Sigmoid colon (tissue), 7 donors: ENCODE data around the gene TRIO. TPM values are rescaled to one million over a fixed set of nuclear protein-coding genes. Genes with fewer than 3 reads are reported as not detected.

ENCODE experiments used
- DNase-seq: peaks from one replicate; pipeline ENCODE4 v3.0.0-alpha.2; 2019
- H3K27ac ChIP-seq, 4 donors: fragments of 200-600 bp; sonication (generic); one replicate each; pipeline ENCODE4 v1.5.1; 2016 to 2019; ENCODE audit warnings: mild to moderate bottlenecking in 1 of 4
- H3K27me3 ChIP-seq, 3 donors: fragments of 200-600 bp; sonication (generic); one replicate each; pipeline ENCODE4 v1.5.1; 2019; ENCODE audit warnings: mild to moderate bottlenecking in 1 of 3
- H3K36me3 ChIP-seq, 4 donors: fragments of 200-600 bp; sonication (generic); one replicate each; pipeline ENCODE4 v1.5.1; 2016 to 2019
- H3K4me1 ChIP-seq, 4 donors: fragments of 200-600 bp; sonication (generic); one replicate each; pipeline ENCODE4 v1.5.1; 2017 to 2019
- H3K4me3 ChIP-seq, 4 donors: fragments of 200-600 bp; sonication (generic); one replicate each; pipeline ENCODE4 v1.5.1; 2017 to 2019; ENCODE audit warnings: mild to moderate bottlenecking in 2 of 4, moderate library complexity in 1 of 4
- H3K9me3 ChIP-seq, 4 donors: fragments of 200-600 bp in 3 of 4; sonication (generic) in 3 of 4; one replicate each; pipeline versions ENCODE4 v1.5.1 to v1.6.1; 2013 to 2019
- EP300 ChIP-seq, 4 donors: sonication (generic); formaldehyde crosslinking; IDR thresholded peaks; one replicate each; pipeline ENCODE4 v1.6.1; 2017; ENCODE audit warnings: antibody characterized with exemption in 4 of 4
- POLR2A ChIP-seq, 2 donors: fragments of 450-650 bp; IDR thresholded peaks; one replicate each; pipeline ENCODE4 v1.6.1; 2016; ENCODE audit warnings: antibody characterized with exemption in 2 of 2, mild to moderate bottlenecking in 2 of 2, moderate library complexity in 2 of 2
- POLR2AphosphoS5 ChIP-seq, 4 donors: sonication (generic); formaldehyde crosslinking; IDR thresholded peaks; one replicate each; pipeline ENCODE4 v1.6.1; 2017; ENCODE audit warnings: antibody characterized with exemption in 4 of 4
- WGBS, 2 donors: extraction: QIAGEN DNeasy Blood & Tissue Kit; methylation state at CpG; one replicate each; pipeline ENCODE4 v1.1.7; 2013; 5-methylcytosine and 5-hydroxymethylcytosine counted together
- intact Hi-C: fragments of 100-400 bp; cut with DNase I; formaldehyde crosslinking; loops from one replicate; pipeline ENCODE4 v1.15.1; 2023
- polyA plus RNA-seq, 3 donors: library from polyadenylated mRNA; stranded (reverse); fragments of 200-250 nt; gene quantifications; one replicate each; pipeline ENCODE4 v1.2.3, GENCODE V29; 2013
- total RNA-seq, 4 donors: library from RNA; depleted of rRNA; stranded (reverse); fragments of >200 nt; gene quantifications; one replicate each; pipeline ENCODE4 v1.1.0, GENCODE V29; 2016
- TF ChIP-seq, protein P1 (sequence below), 4 experiments: fragments of 450-650 bp in 3 of 4; fragments of 200-600 bp in 1 of 4; IDR thresholded peaks; one replicate each; pipeline ENCODE4 v1.5.1; 2016 to 2019; ENCODE audit warnings: antibody characterized with exemption in 4 of 4, mild to moderate bottlenecking in 3 of 4, moderate library complexity in 2 of 4
- donor health status: healthy with polysubstance abuse.
- donor health status: Bipolar disorder and iron deficiency.
- donor health status: healthy.

Gene TRIO
- total and polyA plus RNA-seq, 7 donors, result 34.8 to 300 (median 119) TPM

DNA sequence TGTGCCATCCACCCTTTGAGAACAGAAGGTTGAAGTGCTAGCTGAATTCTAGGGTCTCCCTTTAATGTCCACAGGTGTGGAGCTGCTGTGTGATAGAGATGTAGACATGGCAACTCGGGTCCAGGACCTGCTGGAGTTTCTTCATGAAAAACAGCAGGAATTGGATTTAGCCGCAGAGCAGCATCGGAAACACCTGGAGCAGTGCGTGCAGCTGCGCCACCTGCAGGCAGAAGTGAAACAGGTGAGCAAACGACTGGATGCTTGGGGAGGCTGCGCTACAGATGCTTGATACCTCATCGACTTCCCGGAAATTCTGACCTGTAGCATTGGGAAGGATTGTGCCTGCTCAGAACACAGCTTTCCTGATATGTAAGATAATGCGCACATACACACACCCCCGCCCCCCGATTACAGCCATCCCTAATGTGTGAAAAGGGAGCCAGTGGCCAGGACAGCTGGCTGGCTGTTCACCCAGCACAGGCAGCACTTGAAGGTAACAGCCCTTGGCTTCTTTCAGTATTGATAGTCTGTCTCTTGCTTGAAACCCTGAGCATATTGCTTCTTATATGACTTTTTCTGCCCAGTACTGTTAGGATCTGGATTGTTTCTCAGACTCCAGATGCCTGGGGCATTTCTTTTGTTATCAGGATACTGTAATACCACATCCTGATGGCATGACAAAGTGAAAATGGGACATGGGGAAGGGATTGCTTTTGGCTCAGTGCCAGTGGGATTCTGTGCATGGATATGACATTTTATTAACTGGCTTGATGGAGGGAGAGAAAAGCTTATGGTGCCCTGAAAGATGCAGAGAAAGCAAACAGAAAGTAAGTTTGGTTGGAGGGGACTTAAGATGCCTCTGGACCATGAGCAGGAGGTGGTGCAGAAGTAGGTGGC, 221.7 kb downstream of the TRIO start:
- intact Hi-C loops, result loop anchor here (5.0 kb wide), 1 partner anchor 378 kb away; no protein-coding TSS in a partner anchor
- H3K36me3 ChIP-seq, result peaks cover 34 to 98% (median 66%) of the 10 kb centered on the region in 4 donors
- H3K4me1 ChIP-seq, result no peaks in the 10 kb centered on the region
- no peaks in the 10 kb centered on the region for H3K9me3 ChIP-seq
- no peak for TF ChIP-seq POLR2A (IDR thresholded peaks at IDR 0.05)
- TF ChIP-seq, protein P1, sequence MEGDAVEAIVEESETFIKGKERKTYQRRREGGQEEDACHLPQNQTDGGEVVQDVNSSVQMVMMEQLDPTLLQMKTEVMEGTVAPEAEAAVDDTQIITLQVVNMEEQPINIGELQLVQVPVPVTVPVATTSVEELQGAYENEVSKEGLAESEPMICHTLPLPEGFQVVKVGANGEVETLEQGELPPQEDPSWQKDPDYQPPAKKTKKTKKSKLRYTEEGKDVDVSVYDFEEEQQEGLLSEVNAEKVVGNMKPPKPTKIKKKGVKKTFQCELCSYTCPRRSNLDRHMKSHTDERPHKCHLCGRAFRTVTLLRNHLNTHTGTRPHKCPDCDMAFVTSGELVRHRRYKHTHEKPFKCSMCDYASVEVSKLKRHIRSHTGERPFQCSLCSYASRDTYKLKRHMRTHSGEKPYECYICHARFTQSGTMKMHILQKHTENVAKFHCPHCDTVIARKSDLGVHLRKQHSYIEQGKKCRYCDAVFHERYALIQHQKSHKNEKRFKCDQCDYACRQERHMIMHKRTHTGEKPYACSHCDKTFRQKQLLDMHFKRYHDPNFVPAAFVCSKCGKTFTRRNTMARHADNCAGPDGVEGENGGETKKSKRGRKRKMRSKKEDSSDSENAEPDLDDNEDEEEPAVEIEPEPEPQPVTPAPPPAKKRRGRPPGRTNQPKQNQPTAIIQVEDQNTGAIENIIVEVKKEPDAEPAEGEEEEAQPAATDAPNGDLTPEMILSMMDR (IDR thresholded peaks at IDR 0.05), result peak in 3 of 4 experiments; percentile 20 to 40 (median 37)
- TF ChIP-seq POLR2AphosphoS5 (IDR thresholded peaks at IDR 0.05), result no peak
- TF ChIP-seq EP300 (IDR thresholded peaks at IDR 0.05), result no peak
- H3K27me3 ChIP-seq, result no peaks in the 10 kb centered on the region
- no peak overlapping the region for H3K4me3 ChIP-seq
- no peak for DNase-seq
- no peak overlapping the region for H3K27ac ChIP-seq
- 89 to 90% methylated on average over 12 of the region's 12 CpGs for WGBS, 2 donors

GRCh38 chr5:14365831-14366430, 222.8 kb downstream of the TRIO start:
- no peak for TF ChIP-seq EP300 (IDR thresholded peaks at IDR 0.05)
- TF ChIP-seq POLR2A (IDR thresholded peaks at IDR 0.05), result no peak
- TF ChIP-seq, protein P1 (IDR thresholded peaks at IDR 0.05), result no peak
- TF ChIP-seq POLR2AphosphoS5 (IDR thresholded peaks at IDR 0.05), result no peak
- no peak for DNase-seq
- Histone ChIP-seq H3K4me1 (no peaks in the 10 kb centered on the region), H3K36me3 (peaks cover 34 to 98% (median 61%) of the 10 kb centered on the region in 4 donors), H3K4me3 (no peak overlapping the region), H3K27ac (no peak overlapping the region), H3K9me3 (no peaks in the 10 kb centered on the region), H3K27me3 (no peaks in the 10 kb centered on the region)
- intact Hi-C loops, result no loop called here
- WGBS, 2 donors, result 50 to 53% methylated on average over 2 of the region's 2 CpGs

GRCh38 chr5:14366763-14367162, 223.6 kb downstream of the TRIO start:
- WGBS, 2 donors, result 92 to 93% methylated on average over 10 of the region's 10 CpGs

GRCh38 chr5:14367364-14367763, 224.2 kb downstream of the TRIO start:
- no peaks in the 10 kb centered on the region for H3K27me3 ChIP-seq
- H3K36me3 ChIP-seq, result peaks cover 34 to 98% (median 62%) of the 10 kb centered on the region in 4 donors
- H3K27ac ChIP-seq, result no peak overlapping the region
- intact Hi-C loops, result no loop called here
- no peak for TF ChIP-seq POLR2A (IDR thresholded peaks at IDR 0.05)
- TF ChIP-seq POLR2AphosphoS5 (IDR thresholded peaks at IDR 0.05), result no peak
- TF ChIP-seq, protein P1 (IDR thresholded peaks at IDR 0.05), result no peak
- H3K4me3 ChIP-seq, result no peak overlapping the region
- no peaks in the 10 kb centered on the region for H3K4me1 ChIP-seq
- H3K9me3 ChIP-seq, result no peaks in the 10 kb centered on the region
- WGBS, 2 donors, result 88 to 91% methylated on average over 3 of the region's 3 CpGs
- no peak for DNase-seq

More at GRCh38 chr5:14366763-14367162, 223.6 kb downstream of the TRIO start:
- no peak for DNase-seq
- Histone ChIP-seq H3K27me3 (no peaks in the 10 kb centered on the region), H3K9me3 (no peaks in the 10 kb centered on the region), H3K4me3 (no peak overlapping the region), H3K4me1 (no peaks in the 10 kb centered on the region), H3K27ac (no peak overlapping the region), H3K36me3 (peaks cover 34 to 98% (median 62%) of the 10 kb centered on the region in 4 donors)
- TF ChIP-seq, protein P1 (IDR thresholded peaks at IDR 0.05), result no peak
- TF ChIP-seq POLR2A (IDR thresholded peaks at IDR 0.05) (no peak), EP300 (IDR thresholded peaks at IDR 0.05) (no peak), POLR2AphosphoS5 (IDR thresholded peaks at IDR 0.05) (no peak)
- intact Hi-C loops, result no loop called here
